Caco-2 (cell line): ENCODE results near the gene MTF2. TPM values are rescaled to one million over a fixed set of nuclear protein-coding genes. Genes with fewer than 3 reads are reported as not detected.

Experiments used
- BruUV-seq: library from RNA; stranded (reverse); fragments of 400-500 nt; replicated peaks from 2 replicates; lab custom pipeline; 2021; lab: Mats Ljungman, UMichigan
- CTCF ChIA-PET: fragments of 300-600 bp; sonication (Branson Sonifier 250); formaldehyde crosslinking; loops from one replicate; lab custom pipeline; 2022; ENCODE audit warnings: antibody characterized with exemption; lab: Charles Lee
- POLR2A ChIA-PET: fragments of 300-600 bp; sonication (Branson Sonifier 250); formaldehyde crosslinking; loops from one replicate; lab custom pipeline; 2022; ENCODE audit warnings: antibody characterized with exemption; lab: Charles Lee
- DNase-seq, 2 experiments: peaks; one replicate each; pipeline versions ENCODE4 v3.0.0 to v3.0.0-alpha.2; 2020 to 2022
- H3K27me3 ChIP-seq: replicated peaks from 2 replicates; pipeline ENCODE4 v1.6.0; 2011; ENCODE audit warnings: low read length; ENCODE audit not compliant: control insufficient read depth, insufficient read depth
- H3K36me3 ChIP-seq: 2 replicates; pipeline ENCODE4 v1.5.1; 2011; ENCODE audit warnings: low read length; ENCODE audit not compliant: control insufficient read depth, insufficient read depth
- H3K4me1 ChIP-seq: fragments of 250-450 bp; sonication (Bioruptor Pico); 2 replicates; pipeline ENCODE4 v1.5.1; 2020; ENCODE audit warnings: mild to moderate bottlenecking
- H3K4me3 ChIP-seq: 2 replicates; pipeline ENCODE4 v1.5.1; 2011; ENCODE audit warnings: low read depth, mild to moderate bottlenecking, control low read depth, low read length
- H3K9me3 ChIP-seq: fragments of 250-450 bp; sonication (Bioruptor Pico); 2 replicates; pipeline ENCODE4 v1.5.1; 2020; ENCODE audit warnings: mild to moderate bottlenecking, moderate library complexity
- H3K27ac Mint-ChIP-seq: one replicate; pipeline ENCODE4 v1.8.0; 2022; ENCODE audit warnings: mixed read lengths; ENCODE audit not compliant: unreplicated experiment
- H3K27me3 Mint-ChIP-seq: one replicate; pipeline ENCODE4 v1.8.0; 2022; ENCODE audit warnings: mixed read lengths; ENCODE audit not compliant: insufficient read depth, unreplicated experiment
- H3K36me3 Mint-ChIP-seq: one replicate; pipeline ENCODE4 v1.8.0; 2022; ENCODE audit warnings: mild to moderate bottlenecking, mixed read lengths; ENCODE audit not compliant: insufficient read depth, unreplicated experiment
- H3K4me1 Mint-ChIP-seq: one replicate; pipeline ENCODE4 v1.8.0; 2022; ENCODE audit warnings: low read depth, mixed read lengths; ENCODE audit not compliant: unreplicated experiment
- H3K4me3 Mint-ChIP-seq: one replicate; pipeline ENCODE4 v1.8.0; 2022; ENCODE audit warnings: mild to moderate bottlenecking, moderate library complexity, mixed read lengths; ENCODE audit not compliant: unreplicated experiment
- H3K9me3 Mint-ChIP-seq: one replicate; pipeline ENCODE4 v1.8.0; 2022; ENCODE audit warnings: mixed read lengths; ENCODE audit not compliant: unreplicated experiment
- CTCF ChIP-seq, 2 experiments: fragments of 200-600 bp in 1 of 2; IDR thresholded peaks; 1 replicate in 1 of 2; 2 replicates in 1 of 2; pipeline versions ENCODE4 v1.5.1 to v1.8.0; 2011 to 2022; ENCODE audit warnings: antibody characterized with exemption in 1 of 2, control low read depth in 1 of 2, inconsistent platforms in 1 of 2, low read depth in 1 of 2, low read length in 1 of 2, mild to moderate bottlenecking in 1 of 2, moderate library complexity in 1 of 2; ENCODE audit not compliant: insufficient read depth in 1 of 2, severe bottlenecking in 1 of 2, unreplicated experiment in 1 of 2
- intact Hi-C: fragments of 100-400 bp; cut with micrococcal nuclease; formaldehyde crosslinking; loops from one replicate; pipeline ENCODE4 v1.10.0; 2022; ENCODE audit not compliant: unreplicated experiment
- total RNA-seq: library from RNA; stranded (reverse); gene quantifications from 2 replicates; pipeline ENCODE4 v1.2.3, GENCODE V29; 2022

MTF2 gene
- total RNA-seq, 1 experiment from 2014 or later: 29.9 TPM

GRCh38 chr1:93151474-93151873, 72.4 kb downstream of the MTF2 start:
- no peak for DNase-seq
- CTCF ChIA-PET: no interaction called here
- no peak for TF ChIP-seq CTCF (IDR thresholded peaks at IDR 0.05; ENCODE audit: insufficient read depth in 1 of 2, low read depth in 1 of 2, low read length in 1 of 2, severe bottlenecking in 1 of 2, unreplicated experiment in 1 of 2)
- Histone ChIP-seq H3K4me1 (no peaks in the 10 kb centered on the region), H3K4me3 (no peak overlapping the region), H3K27me3 (no peaks in the 10 kb centered on the region), H3K9me3 (no peaks in the 10 kb centered on the region), H3K36me3 (no peaks in the 10 kb centered on the region)
- Mint-ChIP-seq H3K4me1 (no peaks in the 10 kb centered on the region), H3K27ac (no peak overlapping the region), H3K4me3 (no peak overlapping the region), H3K9me3 (no peaks in the 10 kb centered on the region), H3K27me3 (no peaks in the 10 kb centered on the region), H3K36me3 (peaks cover 42% of the 10 kb centered on the region)
- POLR2A ChIA-PET: no interaction called here
- no TSS peak for BruUV-seq
- intact Hi-C loops: no loop called here

- TF ChIP-seq CTCF (IDR thresholded peaks at IDR 0.05; ENCODE audit: insufficient read depth in 1 of 2, low read depth in 1 of 2, low read length in 1 of 2, severe bottlenecking in 1 of 2, unreplicated experiment in 1 of 2): no peak
- Mint-ChIP-seq H3K36me3 (peaks cover 35% of the 10 kb centered on the region), H3K27ac (no peak overlapping the region), H3K4me1 (no peaks in the 10 kb centered on the region), H3K9me3 (no peaks in the 10 kb centered on the region), H3K27me3 (no peaks in the 10 kb centered on the region), H3K4me3 (no peak overlapping the region)
- Histone ChIP-seq H3K4me1 (no peaks in the 10 kb centered on the region), H3K4me3 (no peak overlapping the region), H3K27me3 (no peaks in the 10 kb centered on the region), H3K36me3 (no peaks in the 10 kb centered on the region), H3K9me3 (no peaks in the 10 kb centered on the region)
- BruUV-seq: no TSS peak
- no peak for DNase-seq
- intact Hi-C loops: no loop called here
- CTCF ChIA-PET: no interaction called here
- POLR2A ChIA-PET: no interaction called here
These were observed 73.8 kb downstream of the MTF2 start for GRCh38 chr1:93152835-93153234.

DNA sequence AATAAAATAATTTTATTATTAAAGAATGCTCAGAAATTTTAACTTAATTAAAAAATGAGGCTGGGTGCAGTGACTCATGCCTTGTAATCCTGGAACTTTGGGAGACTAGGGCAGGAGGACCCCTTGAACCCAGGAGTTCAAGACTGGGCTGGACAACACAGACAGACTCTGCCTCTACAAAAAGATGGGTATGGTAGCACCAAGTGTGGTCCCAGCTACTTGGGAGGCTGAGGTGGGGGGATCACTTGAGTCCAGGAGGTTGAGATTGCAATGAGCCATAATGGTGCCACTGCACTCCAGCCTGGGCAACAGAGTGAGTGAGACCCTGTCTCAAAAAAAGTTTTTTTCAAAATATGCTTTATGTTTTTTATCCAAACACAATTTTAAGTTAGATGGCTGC, 75.8 kb downstream of the MTF2 start:
- H3K9me3 Mint-ChIP-seq: no peaks in the 10 kb centered on the region
- BruUV-seq: no TSS peak
- H3K36me3 Mint-ChIP-seq: peaks cover 19% of the 10 kb centered on the region
- H3K4me3 ChIP-seq: no peak overlapping the region
- CTCF ChIA-PET: no interaction called here
- intact Hi-C loops: no loop called here
- POLR2A ChIA-PET: no interaction called here
- no peak for DNase-seq
- no peaks in the 10 kb centered on the region for H3K9me3 ChIP-seq
- H3K27me3 Mint-ChIP-seq: no peaks in the 10 kb centered on the region
- no peaks in the 10 kb centered on the region for H3K27me3 ChIP-seq
- no peak overlapping the region for H3K27ac Mint-ChIP-seq
- no peaks in the 10 kb centered on the region for H3K36me3 ChIP-seq
- no peak for TF ChIP-seq CTCF (IDR thresholded peaks at IDR 0.05; ENCODE audit: insufficient read depth in 1 of 2, low read depth in 1 of 2, low read length in 1 of 2, severe bottlenecking in 1 of 2, unreplicated experiment in 1 of 2)
- H3K4me1 Mint-ChIP-seq: no peaks in the 10 kb centered on the region
- H3K4me3 Mint-ChIP-seq: no peak overlapping the region
- H3K4me1 ChIP-seq: no peaks in the 10 kb centered on the region
